Sigmoid colon (tissue), 4 donors: Measurements from ENCODE around the gene SUGCT.

Experiments
- EP300 ChIP-seq, 4 donors: sonication (generic); formaldehyde crosslinking; IDR thresholded peaks; one replicate each; pipeline ENCODE4 v1.6.1; 2017; ENCODE audit warnings: antibody characterized with exemption in 4 of 4
- POLR2A ChIP-seq, 2 donors: fragments of 450-650 bp; IDR thresholded peaks; one replicate each; pipeline ENCODE4 v1.6.1; 2016; ENCODE audit warnings: antibody characterized with exemption in 2 of 2, mild to moderate bottlenecking in 2 of 2, moderate library complexity in 2 of 2
- POLR2AphosphoS5 ChIP-seq, 4 donors: sonication (generic); formaldehyde crosslinking; IDR thresholded peaks; one replicate each; pipeline ENCODE4 v1.6.1; 2017; ENCODE audit warnings: antibody characterized with exemption in 4 of 4
- TF ChIP-seq, protein P1 (sequence below), 4 experiments: fragments of 450-650 bp in 3 of 4; fragments of 200-600 bp in 1 of 4; IDR thresholded peaks; one replicate each; pipeline ENCODE4 v1.5.1; 2016 to 2019; ENCODE audit warnings: antibody characterized with exemption in 4 of 4, mild to moderate bottlenecking in 3 of 4, moderate library complexity in 2 of 4

- TF ChIP-seq, protein P1, sequence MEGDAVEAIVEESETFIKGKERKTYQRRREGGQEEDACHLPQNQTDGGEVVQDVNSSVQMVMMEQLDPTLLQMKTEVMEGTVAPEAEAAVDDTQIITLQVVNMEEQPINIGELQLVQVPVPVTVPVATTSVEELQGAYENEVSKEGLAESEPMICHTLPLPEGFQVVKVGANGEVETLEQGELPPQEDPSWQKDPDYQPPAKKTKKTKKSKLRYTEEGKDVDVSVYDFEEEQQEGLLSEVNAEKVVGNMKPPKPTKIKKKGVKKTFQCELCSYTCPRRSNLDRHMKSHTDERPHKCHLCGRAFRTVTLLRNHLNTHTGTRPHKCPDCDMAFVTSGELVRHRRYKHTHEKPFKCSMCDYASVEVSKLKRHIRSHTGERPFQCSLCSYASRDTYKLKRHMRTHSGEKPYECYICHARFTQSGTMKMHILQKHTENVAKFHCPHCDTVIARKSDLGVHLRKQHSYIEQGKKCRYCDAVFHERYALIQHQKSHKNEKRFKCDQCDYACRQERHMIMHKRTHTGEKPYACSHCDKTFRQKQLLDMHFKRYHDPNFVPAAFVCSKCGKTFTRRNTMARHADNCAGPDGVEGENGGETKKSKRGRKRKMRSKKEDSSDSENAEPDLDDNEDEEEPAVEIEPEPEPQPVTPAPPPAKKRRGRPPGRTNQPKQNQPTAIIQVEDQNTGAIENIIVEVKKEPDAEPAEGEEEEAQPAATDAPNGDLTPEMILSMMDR (IDR thresholded peaks at IDR 0.05), result no peak
- no peak for TF ChIP-seq POLR2AphosphoS5 (IDR thresholded peaks at IDR 0.05)
- no peak for TF ChIP-seq POLR2A (IDR thresholded peaks at IDR 0.05)
- no peak for TF ChIP-seq EP300 (IDR thresholded peaks at IDR 0.05)
Measured at GRCh38 chr7:40733114-40733513, 598.3 kb downstream of the SUGCT start.
